CD4-positive, alpha-beta T cell treated with Interferon alpha-2 for 1 hour (primary cell): ENCODE data around the gene PCMTD2.

ENCODE experiments used
- DNase-seq, 2 donors: peaks; one replicate each; pipeline ENCODE4 v3.0.0-alpha.2; 2020 to 2022

Gene PCMTD2

GRCh38 chr20:64255361-64256281, at the start of gene PCMTD2:
PCMTD2 (plus strand) TSS chr20:64255748; CDS start chr20:64259966, 4,218 bp downstream.
- DNase-seq: peak; percentile 85 to 90

DNA sequence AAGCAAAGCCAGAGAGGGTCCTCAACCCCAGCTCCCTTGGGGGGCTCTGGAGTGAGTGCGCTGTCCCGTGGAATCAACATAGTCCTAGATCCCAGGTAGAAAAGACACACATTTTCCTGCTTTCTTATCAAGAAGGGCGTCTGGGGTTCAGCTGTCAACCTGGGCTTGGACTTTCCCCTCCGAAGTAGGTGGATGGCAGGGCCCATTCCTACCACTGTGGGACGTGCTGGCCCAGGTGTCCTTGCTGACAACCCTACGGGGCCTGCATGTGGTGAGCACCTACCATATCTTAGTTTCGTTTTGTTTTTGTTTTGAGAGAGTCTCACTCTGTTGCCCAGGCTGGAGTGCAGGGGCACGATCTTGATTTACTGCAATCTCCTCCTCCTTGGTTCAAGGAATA, 48.9 kb upstream of the PCMTD2 start:
- no peak for DNase-seq

DNA sequence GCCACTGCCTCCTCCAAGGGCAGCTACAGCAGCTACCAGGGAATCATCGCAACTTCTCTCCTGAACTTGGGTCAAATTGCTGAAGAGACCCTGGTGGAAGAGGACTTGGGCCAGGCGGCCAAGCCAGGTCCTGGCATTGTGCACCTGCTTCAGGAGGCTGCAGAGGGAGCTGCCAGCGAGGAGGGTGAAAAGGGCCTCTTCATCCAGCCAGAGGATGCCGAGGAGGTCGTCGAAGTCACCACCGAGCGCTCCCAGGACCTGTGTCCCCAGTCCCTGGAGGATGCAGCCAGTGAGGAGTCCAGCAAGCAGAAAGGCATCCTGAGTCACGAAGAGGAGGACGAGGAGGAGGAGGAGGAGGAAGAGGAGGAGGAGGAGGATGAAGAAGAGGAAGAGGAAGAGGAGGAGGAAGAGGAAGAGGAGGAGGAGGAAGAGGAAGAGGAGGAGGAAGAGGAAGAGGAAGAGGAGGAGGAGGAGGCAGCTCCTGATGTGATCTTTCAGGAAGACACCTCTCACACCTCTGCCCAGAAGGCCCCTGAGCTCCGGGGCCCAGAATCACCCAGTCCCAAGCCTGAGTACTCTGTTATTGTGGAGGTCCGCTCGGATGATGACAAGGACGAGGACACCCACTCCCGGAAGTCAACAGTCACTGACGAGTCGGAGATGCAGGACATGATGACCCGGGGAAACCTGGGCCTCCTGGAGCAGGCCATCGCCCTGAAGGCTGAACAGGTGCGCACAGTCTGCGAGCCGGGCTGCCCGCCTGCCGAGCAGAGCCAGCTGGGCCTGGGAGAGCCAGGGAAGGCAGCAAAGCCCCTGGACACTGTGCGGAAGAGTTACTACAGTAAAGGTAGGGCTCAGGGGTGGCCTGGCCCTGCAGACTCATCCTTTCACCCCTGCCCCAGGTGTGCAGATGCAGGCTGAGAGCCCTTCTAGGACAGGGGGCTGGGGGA, 47.6 kb upstream of the PCMTD2 start:
- no peak for DNase-seq

DNA sequence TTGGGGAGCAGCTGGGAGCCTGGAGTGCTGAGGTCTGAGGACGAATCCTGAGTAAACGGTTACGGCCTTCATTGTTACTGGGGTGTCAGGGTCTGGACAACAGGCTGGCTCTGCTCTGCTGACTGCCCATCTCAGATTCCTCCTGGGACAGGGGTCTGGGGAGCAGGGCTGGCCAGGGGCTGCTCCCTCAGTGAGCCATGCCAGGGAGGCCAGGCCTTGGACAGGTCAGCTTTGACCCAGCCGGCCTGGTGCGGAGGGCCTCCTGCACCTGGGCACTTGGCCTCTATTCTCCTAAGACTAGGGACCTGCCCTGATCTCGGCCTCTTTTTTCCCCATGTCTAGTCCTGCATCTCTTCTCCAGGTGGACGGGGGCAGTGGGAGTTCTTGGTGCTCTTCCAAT, 46.4 kb upstream of the PCMTD2 start:
- no peak for DNase-seq

- no peak for DNase-seq
These were observed 44.7 kb upstream of the PCMTD2 start for GRCh38 chr20:64210656-64211369.

- no peak for DNase-seq
These were observed 43.5 kb upstream of the PCMTD2 start for GRCh38 chr20:64211874-64212658.

- no peak for DNase-seq
These were observed 42.8 kb upstream of the PCMTD2 start for GRCh38 chr20:64212755-64213154.

GRCh38 chr20:64214113-64214512, 41.4 kb upstream of the PCMTD2 start:
- no peak for DNase-seq

- no peak for DNase-seq
These were observed 40.6 kb upstream of the PCMTD2 start for GRCh38 chr20:64214952-64215351.

DNA sequence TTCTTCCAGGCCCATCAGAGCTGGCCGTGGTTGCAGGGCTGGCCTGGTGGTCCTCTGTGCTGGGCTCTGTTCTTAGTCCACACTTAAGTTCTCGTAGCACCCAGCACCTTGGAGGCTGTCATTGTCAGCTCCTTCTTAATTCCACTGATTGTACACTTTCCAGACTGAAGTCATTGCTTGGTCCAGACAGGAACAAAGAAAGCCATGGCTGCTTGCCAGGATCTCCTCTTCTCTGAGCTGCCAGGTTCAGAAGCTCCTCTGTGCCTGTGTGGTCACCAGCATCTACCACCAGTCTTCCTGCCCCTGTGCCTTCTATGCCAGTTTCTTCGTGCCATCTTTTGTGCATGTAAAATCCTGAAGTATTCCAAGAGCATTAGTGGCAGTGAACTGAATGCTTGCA, 39.5 kb upstream of the PCMTD2 start:
- no peak for DNase-seq

DNA sequence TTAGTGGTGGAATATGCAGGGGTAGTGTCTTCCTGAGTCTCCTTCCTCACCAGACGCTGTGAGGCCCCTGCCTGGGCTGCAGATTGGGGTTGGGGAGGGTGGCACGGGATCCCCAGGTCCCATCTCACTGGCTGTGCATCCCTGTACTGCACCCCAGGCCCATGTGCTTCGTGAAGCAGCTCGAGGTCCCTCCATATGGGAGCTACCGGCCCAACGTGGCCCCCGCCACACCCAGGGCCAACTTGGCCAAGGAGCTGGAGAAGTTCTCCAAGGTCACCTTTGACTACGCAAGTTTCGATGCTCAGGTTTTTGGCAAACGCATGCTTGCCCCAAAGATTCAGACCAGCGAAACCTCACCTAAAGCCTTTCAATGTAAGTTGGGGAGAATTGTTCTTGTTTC, 38.6 kb upstream of the PCMTD2 start:
- no peak for DNase-seq

GRCh38 chr20:64217539-64218221, 37.9 kb upstream of the PCMTD2 start:
- DNase-seq: no peak

DNA sequence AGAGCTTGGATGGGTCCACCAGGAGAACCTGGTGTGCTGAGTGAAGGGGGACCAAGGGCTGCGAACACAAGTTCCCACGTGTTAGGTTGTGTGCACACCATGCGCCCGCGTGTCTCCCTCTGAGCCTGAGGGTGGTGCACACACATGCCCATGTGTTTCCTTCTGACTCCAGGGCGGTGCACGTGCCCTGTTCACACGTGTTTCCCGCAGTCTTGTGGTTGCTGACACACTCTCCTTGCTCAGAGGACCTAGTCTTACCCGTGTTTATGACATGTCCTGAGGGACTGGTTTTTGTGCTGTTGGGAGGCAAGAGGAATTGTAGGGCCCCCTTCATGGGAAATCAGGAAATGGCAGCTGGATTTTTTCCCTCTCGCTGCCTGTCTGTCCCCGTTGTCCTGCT, 36.3 kb upstream of the PCMTD2 start:
- peak in 1 of 2 donors; percentile 22 for DNase-seq

- DNase-seq: no peak
These were observed 35.8 kb upstream of the PCMTD2 start for GRCh38 chr20:64219730-64220129.

- DNase-seq: no peak
These were observed 35.1 kb upstream of the PCMTD2 start for GRCh38 chr20:64220420-64220819.

DNA sequence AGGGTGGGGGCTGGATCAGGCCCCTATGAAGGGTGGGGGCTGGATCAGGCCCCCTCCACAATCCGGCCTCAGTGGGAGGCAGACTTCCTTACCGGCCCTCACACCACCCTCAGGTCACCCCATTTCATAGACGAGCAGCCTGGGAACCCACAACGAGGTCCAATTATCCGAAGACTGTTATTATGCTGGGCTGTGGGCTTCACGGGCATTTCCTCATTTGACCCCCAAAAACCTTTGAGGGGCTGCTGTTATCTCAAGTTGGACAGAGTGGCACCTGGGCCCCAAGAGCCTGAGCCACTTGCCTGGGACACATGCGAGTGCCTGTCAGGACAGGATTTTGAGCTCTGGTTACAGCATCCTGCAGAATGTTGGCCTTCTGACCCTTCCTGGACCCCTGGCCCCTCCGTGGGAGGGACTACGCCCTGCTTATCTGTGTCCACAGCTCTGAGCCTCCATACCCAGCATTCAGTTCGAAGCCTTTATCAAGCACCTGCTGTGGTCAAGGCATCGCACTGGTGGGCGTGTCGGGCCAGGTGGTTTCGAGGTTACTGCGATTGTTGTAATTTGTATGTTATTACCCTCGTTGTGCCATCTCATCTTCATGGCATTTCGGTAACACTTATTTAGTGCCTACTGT, 34.5 kb upstream of the PCMTD2 start:
- no peak for DNase-seq

GRCh38 chr20:64222291-64222735, 33.2 kb upstream of the PCMTD2 start:
- DNase-seq: no peak

GRCh38 chr20:64222851-64223525, 32.6 kb upstream of the PCMTD2 start:
- DNase-seq: no peak

GRCh38 chr20:64223526-64224067, 32.0 kb upstream of the PCMTD2 start:
- DNase-seq: peak in 1 of 2 donors; percentile 2
